Measurements from ENCODE around the gene PCAT7.

DNA sequence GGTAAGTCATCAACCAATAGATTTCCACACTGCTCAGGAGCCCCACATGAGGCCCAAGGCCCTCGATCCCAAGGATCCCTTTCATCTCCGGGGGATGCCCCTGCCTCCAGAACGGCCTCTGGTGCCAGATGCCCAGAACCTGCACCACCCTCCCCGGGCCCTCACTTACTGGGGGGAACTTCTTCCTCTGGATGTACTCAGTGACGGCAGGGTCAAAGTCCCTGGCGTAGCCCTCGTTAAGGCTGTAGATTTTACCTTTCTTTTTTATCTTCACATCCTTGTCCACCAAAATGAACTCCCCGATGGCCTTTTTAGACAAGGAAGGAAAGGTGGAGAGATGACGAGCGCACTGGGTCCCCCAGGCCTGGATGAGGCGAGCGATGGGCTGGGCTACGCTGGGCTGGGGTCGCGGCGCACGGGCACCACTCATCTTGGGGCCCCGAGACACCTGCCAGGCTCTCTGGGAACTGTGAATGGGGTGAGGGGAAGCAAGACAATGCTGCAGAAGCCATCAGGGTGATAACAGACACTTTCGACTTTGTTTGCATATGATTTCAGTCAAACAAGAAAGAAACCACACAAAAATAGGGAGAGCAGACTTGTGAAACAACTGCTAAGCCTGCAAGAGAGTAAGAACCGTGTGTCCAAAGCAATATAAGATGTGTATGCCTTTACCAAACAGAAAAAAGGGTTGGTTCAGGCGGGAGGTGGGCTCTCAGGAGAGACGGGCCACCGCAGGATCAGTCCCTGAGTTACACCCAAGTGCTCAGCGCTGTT lies 52.0 kb downstream of the PCAT7 start:
- no peak for TF ChIP-seq EZH2 (IDR thresholded peaks at IDR 0.05; ENCODE audit: borderline replicate concordance)
- TF ChIP-seq, protein P1, sequence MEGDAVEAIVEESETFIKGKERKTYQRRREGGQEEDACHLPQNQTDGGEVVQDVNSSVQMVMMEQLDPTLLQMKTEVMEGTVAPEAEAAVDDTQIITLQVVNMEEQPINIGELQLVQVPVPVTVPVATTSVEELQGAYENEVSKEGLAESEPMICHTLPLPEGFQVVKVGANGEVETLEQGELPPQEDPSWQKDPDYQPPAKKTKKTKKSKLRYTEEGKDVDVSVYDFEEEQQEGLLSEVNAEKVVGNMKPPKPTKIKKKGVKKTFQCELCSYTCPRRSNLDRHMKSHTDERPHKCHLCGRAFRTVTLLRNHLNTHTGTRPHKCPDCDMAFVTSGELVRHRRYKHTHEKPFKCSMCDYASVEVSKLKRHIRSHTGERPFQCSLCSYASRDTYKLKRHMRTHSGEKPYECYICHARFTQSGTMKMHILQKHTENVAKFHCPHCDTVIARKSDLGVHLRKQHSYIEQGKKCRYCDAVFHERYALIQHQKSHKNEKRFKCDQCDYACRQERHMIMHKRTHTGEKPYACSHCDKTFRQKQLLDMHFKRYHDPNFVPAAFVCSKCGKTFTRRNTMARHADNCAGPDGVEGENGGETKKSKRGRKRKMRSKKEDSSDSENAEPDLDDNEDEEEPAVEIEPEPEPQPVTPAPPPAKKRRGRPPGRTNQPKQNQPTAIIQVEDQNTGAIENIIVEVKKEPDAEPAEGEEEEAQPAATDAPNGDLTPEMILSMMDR (IDR thresholded peaks at IDR 0.05; ENCODE audit: poor library complexity) = no peak
